Muscle layer of colon (tissue), 2 donors: Measurements from ENCODE around the gene GYPB.
"Not testable (repeated sequence)": the region's sequence is repeated elsewhere in the genome, so short reads cannot be mapped to it uniquely, and the experiment has no call there.

Experiments
- H3K27ac ChIP-seq: one replicate; pipeline ENCODE4 v1.7.0; 2013; ENCODE audit warnings: low read depth, mild to moderate bottlenecking, low read length, moderate library complexity
- H3K27me3 ChIP-seq, 2 donors: one replicate each; pipeline ENCODE4 v1.7.0; 2013; ENCODE audit warnings: low read length in 2 of 2, mild to moderate bottlenecking in 2 of 2; ENCODE audit not compliant: insufficient read depth in 2 of 2, control insufficient read depth in 1 of 2
- H3K36me3 ChIP-seq: one replicate; pipeline ENCODE4 v1.7.0; 2013; ENCODE audit warnings: mild to moderate bottlenecking, low read length; ENCODE audit not compliant: insufficient read depth
- H3K4me1 ChIP-seq: one replicate; pipeline ENCODE4 v1.7.0; 2013; ENCODE audit warnings: mild to moderate bottlenecking, low read length; ENCODE audit not compliant: insufficient read depth
- H3K4me3 ChIP-seq, 2 donors: one replicate each; pipeline ENCODE4 v1.7.0; 2013; ENCODE audit warnings: low read length in 2 of 2, low read depth in 1 of 2, mild to moderate bottlenecking in 1 of 2, moderate library complexity in 1 of 2
- H3K9ac ChIP-seq: one replicate; pipeline ENCODE4 v1.7.0; 2013; ENCODE audit warnings: low read length
- H3K9me3 ChIP-seq: one replicate; pipeline ENCODE4 v1.7.0; 2013; ENCODE audit warnings: mild to moderate bottlenecking, low read length
- donor health status: abdominal sarcoma.
- donor health status: Adenocarcinoma of cecum.

The GYPB gene

DNA sequence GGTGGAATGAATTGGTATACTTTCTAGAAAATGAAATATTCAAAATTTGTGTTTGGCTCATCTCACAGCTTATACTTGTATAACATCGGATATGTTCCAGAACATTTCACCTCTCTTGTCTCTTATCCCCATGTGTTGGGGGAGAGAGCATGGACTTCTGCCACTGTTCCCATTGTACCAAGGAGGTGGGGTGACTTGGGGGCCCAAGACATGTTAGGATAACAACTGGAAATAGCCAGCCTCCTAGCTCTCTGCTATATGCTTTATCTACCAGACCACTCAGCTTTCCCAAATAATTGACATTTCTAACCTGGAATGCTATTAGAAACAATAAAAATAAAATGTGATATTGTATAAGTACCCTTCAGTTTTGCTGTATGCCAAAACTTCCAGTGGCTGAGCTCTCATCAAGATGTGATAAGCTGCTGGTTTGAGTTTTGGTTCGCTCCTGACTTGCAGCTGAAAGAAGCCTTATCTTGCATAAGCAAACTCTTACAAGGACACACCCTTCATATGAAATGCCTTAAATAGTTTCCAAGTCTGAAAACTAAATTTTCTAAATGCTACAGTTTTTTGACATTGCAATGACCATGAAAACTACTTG, 12.9 kb downstream of the GYPB start:
- not testable (repeated sequence) for H3K36me3 ChIP-seq, H3K9me3 ChIP-seq, H3K9ac ChIP-seq, H3K4me3 ChIP-seq, H3K27me3 ChIP-seq, H3K4me1 ChIP-seq, H3K27ac ChIP-seq

- not testable (repeated sequence) for H3K9ac ChIP-seq, H3K27me3 ChIP-seq, H3K4me3 ChIP-seq, H3K9me3 ChIP-seq, H3K36me3 ChIP-seq, H3K27ac ChIP-seq, H3K4me1 ChIP-seq
Measured at GRCh38 chr4:144005558-144005953, 13.6 kb downstream of the GYPB start.

- not testable (repeated sequence) for H3K9ac ChIP-seq, H3K36me3 ChIP-seq, H3K4me1 ChIP-seq, H3K9me3 ChIP-seq, H3K27ac ChIP-seq, H3K4me3 ChIP-seq, H3K27me3 ChIP-seq
Measured at GRCh38 chr4:144004868-144005557, 14.2 kb downstream of the GYPB start.

DNA sequence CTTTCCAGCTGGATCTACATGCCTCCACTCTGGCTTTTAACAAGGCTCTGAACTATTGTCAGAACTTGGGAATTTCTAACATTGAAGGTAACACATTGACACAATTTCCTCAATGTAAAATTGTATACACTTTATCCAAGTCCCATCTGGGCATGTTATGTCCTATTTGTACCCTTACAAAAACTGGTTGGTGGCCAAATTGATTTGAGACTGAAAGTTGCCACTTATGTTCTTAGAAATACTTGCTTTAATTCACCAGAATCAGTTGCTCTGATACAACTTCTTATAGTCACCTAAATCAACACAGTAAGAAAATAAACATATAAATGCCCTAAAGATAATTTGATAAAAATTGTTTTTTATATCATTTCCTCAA, 15.3 kb downstream of the GYPB start:
- not testable (repeated sequence) for H3K9ac ChIP-seq, H3K4me3 ChIP-seq, H3K27ac ChIP-seq, H3K9me3 ChIP-seq, H3K36me3 ChIP-seq, H3K4me1 ChIP-seq, H3K27me3 ChIP-seq

- not testable (repeated sequence) for H3K36me3 ChIP-seq
Measured at GRCh38 chr4:144003205-144003889, 15.8 kb downstream of the GYPB start.

DNA sequence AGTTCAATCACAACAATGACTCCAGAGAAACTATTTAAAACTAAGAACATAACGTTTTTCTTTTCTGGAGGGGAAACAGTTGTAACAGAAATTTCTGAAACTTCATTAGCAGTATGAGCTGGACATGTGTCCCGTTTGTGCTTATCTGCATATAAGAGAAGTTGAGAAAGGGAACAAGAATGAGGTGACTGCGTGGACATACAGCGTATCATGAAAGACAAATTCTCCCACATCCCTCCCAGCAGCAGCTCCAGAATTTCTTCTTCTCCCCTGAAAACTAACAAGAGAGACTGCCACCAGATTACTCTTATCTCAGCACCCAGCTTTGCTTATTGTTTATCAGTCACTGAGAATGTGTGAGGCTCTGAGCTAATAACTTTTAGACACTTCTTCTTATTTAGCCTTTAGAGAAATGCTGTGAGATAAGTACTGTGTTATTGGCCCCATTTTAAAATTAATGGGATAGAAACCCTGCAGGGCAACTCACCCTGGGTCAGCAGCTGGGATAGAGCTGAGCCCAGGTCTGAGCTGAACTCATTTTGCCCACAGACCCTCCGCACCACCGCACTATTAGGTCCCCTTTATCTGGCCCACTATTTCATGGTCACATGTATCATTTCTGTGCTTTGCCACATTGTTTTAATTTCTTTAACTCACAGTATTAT, 18.7 kb downstream of the GYPB start:
- not testable (repeated sequence) for H3K36me3 ChIP-seq, H3K4me1 ChIP-seq, H3K27me3 ChIP-seq, H3K9ac ChIP-seq, H3K9me3 ChIP-seq, H3K27ac ChIP-seq, H3K4me3 ChIP-seq

More at GRCh38 chr4:144003205-144003889, 15.8 kb downstream of the GYPB start:
- H3K4me3 ChIP-seq, H3K4me1 ChIP-seq, H3K27me3 ChIP-seq, H3K27ac ChIP-seq, H3K9me3 ChIP-seq, H3K9ac ChIP-seq: not testable (repeated sequence)

DNA sequence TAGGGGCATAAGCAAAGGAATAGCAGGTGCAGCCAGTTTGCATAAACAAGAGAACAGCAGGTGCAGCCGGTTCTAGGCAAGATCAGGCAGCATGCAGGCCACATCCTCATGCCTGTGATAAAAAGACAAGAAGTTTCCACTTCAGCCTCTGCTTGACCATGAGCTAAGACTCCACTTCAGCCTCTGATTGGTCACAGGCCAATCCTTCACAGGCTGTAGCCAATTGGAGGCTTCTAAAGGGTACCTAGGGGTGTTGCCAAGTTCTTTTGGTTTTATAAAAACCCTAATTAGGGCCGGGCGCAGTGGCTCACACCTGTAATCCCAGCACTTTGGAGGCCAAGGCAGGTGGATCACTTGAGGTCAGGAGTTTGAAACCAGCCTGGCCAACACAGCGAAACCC, 23.0 kb downstream of the GYPB start:
- H3K27ac ChIP-seq, H3K27me3 ChIP-seq, H3K4me3 ChIP-seq, H3K9me3 ChIP-seq, H3K36me3 ChIP-seq, H3K4me1 ChIP-seq, H3K9ac ChIP-seq: not testable (repeated sequence)

DNA sequence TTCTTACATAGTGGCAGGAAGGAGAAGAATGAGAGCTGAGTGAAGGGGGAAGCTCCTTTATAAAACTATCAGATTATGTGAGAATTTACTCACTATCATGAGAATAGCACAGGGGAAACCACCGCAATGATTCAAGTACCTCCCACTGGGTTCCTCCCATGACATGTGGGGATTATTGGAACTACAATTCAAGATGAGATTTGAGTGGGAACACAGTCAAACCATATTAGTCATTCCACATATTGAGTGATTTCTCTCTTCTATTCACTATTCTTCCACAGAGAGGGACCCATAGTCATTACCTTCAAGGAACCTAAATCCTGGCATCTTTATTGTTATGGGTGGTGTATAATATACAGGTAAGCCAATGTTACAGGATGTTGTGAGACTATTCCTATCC, 27.4 kb downstream of the GYPB start:
- not testable (repeated sequence) for H3K4me1 ChIP-seq, H3K27me3 ChIP-seq, H3K9ac ChIP-seq, H3K9me3 ChIP-seq, H3K36me3 ChIP-seq, H3K27ac ChIP-seq, H3K4me3 ChIP-seq

GRCh38 chr4:143990717-143991116, 28.5 kb downstream of the GYPB start:
- H3K36me3 ChIP-seq, H3K9ac ChIP-seq, H3K4me1 ChIP-seq, H3K27ac ChIP-seq, H3K4me3 ChIP-seq, H3K9me3 ChIP-seq, H3K27me3 ChIP-seq: not testable (repeated sequence)

DNA sequence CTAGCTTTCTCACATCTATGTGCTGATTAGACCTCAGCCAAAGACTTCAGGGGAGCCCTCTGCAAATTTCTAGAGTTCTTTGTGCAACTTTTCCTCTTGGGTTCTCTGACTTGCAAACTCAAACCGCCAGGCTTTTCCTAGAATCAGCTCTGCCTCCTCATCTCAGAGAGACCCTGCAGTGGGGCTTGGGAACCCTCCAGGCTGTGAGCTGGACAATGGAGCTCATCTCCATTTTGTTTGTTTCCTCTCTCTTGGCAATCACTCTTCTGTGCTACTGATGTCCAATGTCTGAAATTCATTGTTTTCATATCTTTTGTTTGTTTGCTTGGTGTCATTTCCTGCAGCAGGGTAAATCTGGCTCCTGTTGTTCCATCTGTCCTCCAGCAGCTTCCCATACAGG, 33.0 kb downstream of the GYPB start:
- Histone ChIP-seq H3K4me3 (no peak overlapping the region), H3K9ac (no peak overlapping the region), H3K4me1 (no peaks in the 10 kb centered on the region), H3K9me3 (no peaks in the 10 kb centered on the region), H3K36me3 (no peaks in the 10 kb centered on the region), H3K27ac (no peak overlapping the region), H3K27me3 (no peaks in the 10 kb centered on the region)

GRCh38 chr4:143980776-143981175, 38.4 kb downstream of the GYPB start:
- H3K27me3 ChIP-seq, H3K9me3 ChIP-seq, H3K9ac ChIP-seq, H3K27ac ChIP-seq, H3K36me3 ChIP-seq, H3K4me3 ChIP-seq, H3K4me1 ChIP-seq: not testable (repeated sequence)
